Superior temporal gyrus (tissue), 1 donor: ENCODE measurements around the gene UBE2M.
A peak's percentile ranks its signal among the peaks of the same experiment; 100 is the strongest.
"Not testable (repeated sequence)": the region's sequence is repeated elsewhere in the genome, so short reads cannot be mapped to it uniquely, and the experiment has no call there.

Source experiments
- DNase-seq: peaks from one replicate; pipeline ENCODE4 v3.0.0-alpha.2; 2016; ENCODE audit errors: extremely low spot score

The UBE2M gene

GRCh38 chr19:58539169-58539559, 19.2 kb downstream of the UBE2M start:
- not testable (repeated sequence) for DNase-seq

DNA sequence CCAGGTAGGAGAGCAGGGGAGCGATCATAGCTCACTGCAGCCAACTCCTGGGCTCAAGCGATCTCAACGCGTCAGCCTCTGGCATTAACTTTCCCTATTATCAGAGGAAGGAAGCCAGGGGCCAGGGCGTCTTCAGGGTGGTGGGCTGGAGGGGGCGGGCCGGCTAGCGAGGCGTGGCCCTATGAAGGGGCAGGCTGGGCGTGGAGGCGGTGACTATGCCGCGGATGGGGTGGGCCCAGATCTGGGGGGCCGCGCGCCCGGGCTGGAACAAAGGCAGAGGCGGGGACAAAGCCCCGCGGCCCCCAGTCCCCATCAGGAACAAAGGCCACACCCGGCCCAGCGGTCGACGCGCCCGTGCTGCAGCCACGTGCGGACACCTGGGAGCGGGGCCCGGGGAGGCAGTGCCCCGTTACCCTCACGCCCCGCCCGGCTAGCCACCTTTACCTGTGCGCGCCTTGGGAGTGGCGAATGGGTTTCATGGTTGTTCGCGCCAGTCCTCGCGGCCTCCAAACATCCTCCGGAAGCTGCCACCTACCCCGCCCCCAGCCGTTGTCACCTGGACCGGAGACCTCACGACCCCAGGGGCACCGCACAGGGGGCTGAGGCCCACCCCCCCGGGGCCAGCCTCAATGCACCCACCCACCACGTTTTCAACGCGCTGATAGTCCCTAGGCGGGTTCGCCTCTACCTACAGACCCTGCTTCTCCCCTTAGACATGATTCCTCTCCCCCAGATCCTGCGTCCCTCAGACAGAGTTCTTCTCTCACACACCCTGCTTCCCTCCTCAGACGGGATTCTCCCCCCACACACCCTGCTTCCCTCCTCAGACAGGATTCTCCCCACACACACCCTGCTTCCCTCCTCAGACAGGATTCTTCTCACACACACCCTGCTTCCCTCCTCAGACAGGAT, 19.9 kb downstream of the UBE2M start:
- no peak for DNase-seq

GRCh38 chr19:58536852-58537798, 21.3 kb downstream of the UBE2M start:
- DNase-seq: no peak

DNA sequence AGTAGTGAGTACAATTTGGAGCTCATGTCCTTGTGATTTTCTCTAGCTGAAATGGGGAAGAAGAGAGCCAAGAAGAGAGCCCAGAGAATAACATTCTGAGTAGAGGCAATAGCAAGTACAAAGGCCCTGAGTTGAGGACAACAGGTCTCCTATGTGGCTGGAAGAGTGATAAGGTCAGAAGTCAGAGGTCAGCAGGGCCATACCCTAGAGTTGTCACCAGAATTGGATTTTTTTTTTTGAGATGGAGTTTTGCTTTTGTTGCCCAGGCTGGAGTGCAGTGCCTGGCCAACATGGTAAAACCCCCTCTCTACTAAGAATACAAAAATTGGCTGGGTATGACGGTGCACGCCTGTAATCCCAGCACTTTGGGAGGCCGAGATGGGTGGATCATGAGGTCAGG, 22.6 kb downstream of the UBE2M start:
- no peak for DNase-seq

- DNase-seq: no peak
These were observed 27.2 kb downstream of the UBE2M start for GRCh38 chr19:58531034-58531840.

GRCh38 chr19:58529405-58529804, 29.0 kb downstream of the UBE2M start:
- DNase-seq: no peak

DNA sequence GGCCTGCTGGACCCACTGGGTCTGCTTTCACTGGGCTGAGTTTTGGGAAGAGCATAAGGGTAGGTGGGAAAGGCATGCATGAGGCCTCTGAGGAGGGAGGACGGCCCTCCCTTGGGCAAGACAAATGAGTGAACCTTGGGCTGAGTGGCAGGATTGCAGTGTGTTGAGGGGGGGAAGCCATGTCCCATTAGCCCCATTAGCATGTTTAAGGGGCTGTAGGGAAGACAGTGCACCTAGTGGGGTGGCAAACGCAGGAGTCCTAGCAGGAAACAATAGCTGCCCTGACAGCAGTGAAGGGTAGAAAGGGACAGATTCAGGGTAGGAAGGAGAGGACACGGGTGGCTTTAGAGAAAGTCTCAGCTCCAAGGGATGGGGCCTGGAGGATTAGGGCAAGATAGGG, 35.7 kb downstream of the UBE2M start:
- no peak for DNase-seq

- DNase-seq: no peak
These were observed 36.8 kb downstream of the UBE2M start for GRCh38 chr19:58521651-58522050.

DNA sequence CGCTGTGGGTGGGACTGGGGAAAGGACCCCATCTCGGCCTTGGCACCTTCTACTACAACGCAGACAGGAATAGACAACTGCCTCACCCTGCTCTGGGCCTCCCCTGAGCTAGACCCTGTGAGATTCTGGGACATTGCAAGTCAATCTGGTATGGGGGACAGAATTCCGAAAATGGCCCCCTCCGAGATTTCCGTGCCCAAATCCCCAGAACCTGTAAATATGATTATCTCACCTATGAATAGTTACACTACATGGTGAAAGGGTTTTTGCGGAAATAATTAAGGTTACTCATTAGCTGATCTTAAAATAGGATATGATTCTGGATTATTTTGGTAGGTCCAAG, 38.2 kb downstream of the UBE2M start:
- DNase-seq: no peak

- DNase-seq: peak; percentile 97
These were observed 38.8 kb downstream of the UBE2M start, which contains the start of gene ZBTB45 for GRCh38 chr19:58519355-58520256. TSS of gene ZBTB45 (minus strand) at chr19:58519810. CDS start at chr19:58517673, 2,137 bp downstream.

DNA sequence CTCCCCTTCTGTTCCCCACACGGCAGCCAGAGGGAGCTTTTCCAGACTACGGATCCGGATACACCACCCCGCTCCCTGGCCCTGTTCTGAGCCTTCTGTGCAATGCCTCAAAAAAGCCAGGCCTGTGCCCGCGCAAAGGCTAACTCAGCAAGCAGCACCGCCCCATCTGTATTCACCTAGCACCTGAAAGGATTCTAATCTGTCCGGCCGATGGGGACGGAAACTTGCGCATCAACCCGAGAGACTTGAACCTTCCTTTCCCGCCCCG, 39.4 kb downstream of the UBE2M start:
- peak; percentile 50 for DNase-seq

GRCh38 chr19:58518256-58519086, 39.9 kb downstream of the UBE2M start:
- no peak for DNase-seq

DNA sequence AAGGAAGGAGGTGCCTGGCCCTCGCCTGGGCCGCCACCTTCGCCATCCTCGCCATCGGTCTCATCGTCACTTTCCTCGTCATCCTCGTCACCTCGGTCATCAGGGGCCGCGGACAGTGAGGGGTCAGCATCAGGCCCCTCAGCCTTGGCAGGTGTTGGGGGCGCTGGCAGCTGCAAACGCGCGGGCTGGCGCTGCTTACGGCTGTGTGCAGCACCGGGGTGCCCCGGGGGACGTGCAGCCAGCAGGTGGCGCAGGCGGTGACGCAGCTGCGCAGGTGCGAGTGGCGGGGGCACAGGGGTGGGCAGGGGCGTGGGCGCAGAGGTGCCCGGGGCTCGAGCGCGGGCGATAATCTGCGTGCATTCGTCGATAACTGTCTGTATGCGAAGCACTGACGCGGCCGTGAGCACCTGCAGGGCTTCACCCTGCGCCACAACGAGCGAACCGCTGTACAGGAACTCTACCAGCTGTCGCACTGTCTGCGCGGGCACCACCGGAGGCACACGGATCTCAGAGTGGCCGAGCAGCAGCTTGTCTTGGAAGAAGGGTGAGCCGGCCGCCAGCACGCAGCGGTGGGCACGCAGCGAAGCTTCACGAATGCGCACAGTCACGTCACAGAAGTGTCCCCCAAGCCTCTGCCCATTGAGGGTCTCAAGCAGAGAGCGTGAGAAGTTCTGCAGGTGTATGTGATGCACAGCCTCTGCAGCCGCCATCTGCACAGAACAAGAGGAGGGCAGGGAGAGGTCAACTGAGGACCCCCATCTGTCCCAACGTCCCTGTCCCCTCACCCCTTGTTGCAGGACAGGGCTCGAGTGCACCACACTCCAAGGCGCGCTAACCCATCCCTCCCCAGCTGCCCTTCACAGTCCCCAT, 41.2 kb downstream of the UBE2M start:
- no peak for DNase-seq

GRCh38 chr19:58516246-58516836, 42.1 kb downstream of the UBE2M start:
- DNase-seq: no peak

DNA sequence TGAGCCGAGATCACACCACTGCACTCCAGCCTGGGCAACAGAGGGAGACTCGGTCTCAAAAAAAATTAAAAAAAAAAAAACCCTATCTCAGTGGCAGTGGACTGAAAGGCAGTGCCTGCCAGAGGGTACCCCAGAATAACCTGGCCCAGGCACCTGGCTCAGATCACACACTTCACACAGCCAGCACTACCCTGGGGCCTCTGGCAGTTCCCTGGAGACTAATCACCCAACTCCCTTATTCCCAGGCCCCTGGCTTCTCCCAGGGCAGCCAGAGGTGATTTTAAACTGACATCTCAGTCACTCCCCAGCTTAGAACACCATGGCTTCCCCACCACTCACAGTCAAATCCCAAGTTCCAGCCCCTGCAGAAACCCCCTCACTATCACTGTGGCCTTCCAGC, 43.2 kb downstream of the UBE2M start:
- DNase-seq: no peak

DNA sequence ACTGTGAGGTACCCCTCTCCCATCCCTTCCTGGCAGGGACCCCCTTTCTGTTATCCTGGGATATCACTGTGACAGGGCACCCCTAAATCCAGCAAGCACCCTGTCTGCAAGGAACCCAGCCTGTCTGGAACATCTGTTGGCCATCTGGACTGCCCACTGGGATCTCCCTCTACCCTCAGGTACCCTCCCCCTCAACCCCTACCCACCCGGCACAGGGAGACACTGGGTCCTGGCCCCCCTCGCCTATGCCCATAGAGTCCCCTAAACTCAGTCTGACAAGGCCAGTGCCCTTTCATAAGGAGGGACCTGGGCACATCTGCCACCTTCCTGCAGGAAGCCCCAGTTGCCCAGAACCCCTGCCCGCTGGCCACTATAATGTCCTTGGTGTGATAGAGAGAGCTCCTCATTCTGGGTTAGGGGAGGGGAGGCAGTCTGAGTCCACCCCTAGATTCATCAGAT, 43.8 kb downstream of the UBE2M start:
- no peak for DNase-seq

- peak; percentile 88 for DNase-seq
These were observed 44.5 kb downstream of the UBE2M start for GRCh38 chr19:58513694-58514563.
